Measurements from ENCODE around the gene ELK1.

ELK1 gene

GRCh38 chrX:47634871-47635575, 15.3 kb downstream of the ELK1 start:
- no peak for TF ChIP-seq TAF1 (IDR thresholded peaks at IDR 0.05; ENCODE audit: borderline replicate concordance, insufficient read depth, low read length)
- no peak for TF ChIP-seq SIN3A (IDR thresholded peaks at IDR 0.05; ENCODE audit: borderline replicate concordance, insufficient read depth, low read length)
- TF ChIP-seq, protein P1, sequence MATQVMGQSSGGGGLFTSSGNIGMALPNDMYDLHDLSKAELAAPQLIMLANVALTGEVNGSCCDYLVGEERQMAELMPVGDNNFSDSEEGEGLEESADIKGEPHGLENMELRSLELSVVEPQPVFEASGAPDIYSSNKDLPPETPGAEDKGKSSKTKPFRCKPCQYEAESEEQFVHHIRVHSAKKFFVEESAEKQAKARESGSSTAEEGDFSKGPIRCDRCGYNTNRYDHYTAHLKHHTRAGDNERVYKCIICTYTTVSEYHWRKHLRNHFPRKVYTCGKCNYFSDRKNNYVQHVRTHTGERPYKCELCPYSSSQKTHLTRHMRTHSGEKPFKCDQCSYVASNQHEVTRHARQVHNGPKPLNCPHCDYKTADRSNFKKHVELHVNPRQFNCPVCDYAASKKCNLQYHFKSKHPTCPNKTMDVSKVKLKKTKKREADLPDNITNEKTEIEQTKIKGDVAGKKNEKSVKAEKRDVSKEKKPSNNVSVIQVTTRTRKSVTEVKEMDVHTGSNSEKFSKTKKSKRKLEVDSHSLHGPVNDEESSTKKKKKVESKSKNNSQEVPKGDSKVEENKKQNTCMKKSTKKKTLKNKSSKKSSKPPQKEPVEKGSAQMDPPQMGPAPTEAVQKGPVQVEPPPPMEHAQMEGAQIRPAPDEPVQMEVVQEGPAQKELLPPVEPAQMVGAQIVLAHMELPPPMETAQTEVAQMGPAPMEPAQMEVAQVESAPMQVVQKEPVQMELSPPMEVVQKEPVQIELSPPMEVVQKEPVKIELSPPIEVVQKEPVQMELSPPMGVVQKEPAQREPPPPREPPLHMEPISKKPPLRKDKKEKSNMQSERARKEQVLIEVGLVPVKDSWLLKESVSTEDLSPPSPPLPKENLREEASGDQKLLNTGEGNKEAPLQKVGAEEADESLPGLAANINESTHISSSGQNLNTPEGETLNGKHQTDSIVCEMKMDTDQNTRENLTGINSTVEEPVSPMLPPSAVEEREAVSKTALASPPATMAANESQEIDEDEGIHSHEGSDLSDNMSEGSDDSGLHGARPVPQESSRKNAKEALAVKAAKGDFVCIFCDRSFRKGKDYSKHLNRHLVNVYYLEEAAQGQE (IDR thresholded peaks at IDR 0.05; ENCODE audit: insufficient read depth in 1 of 2, low read depth in 2 of 2, low read length in 2 of 2) = no peak
- TF ChIP-seq FOXP2 (optimal IDR thresholded peaks at IDR 0.05; ENCODE audit: borderline replicate concordance, extremely low read depth, extremely low read length, insufficient read depth) = no peak
- no peak for TF ChIP-seq POLR2AphosphoS5 (IDR thresholded peaks at IDR 0.05; ENCODE audit: low read depth, low read length)

GRCh38 chrX:47633689-47634590, 16.4 kb downstream of the ELK1 start:
- TF ChIP-seq POLR2AphosphoS5 (IDR thresholded peaks at IDR 0.05; ENCODE audit: low read depth, low read length) = no peak
- TF ChIP-seq SIN3A (IDR thresholded peaks at IDR 0.05; ENCODE audit: borderline replicate concordance, insufficient read depth, low read length) = no peak
- TF ChIP-seq TAF1 (IDR thresholded peaks at IDR 0.05; ENCODE audit: borderline replicate concordance, insufficient read depth, low read length) = no peak
- TF ChIP-seq, protein P1 (IDR thresholded peaks at IDR 0.05; ENCODE audit: insufficient read depth in 1 of 2, low read depth in 2 of 2, low read length in 2 of 2) = no peak
- TF ChIP-seq FOXP2 (optimal IDR thresholded peaks at IDR 0.05; ENCODE audit: borderline replicate concordance, extremely low read depth, extremely low read length, insufficient read depth) = no peak

DNA sequence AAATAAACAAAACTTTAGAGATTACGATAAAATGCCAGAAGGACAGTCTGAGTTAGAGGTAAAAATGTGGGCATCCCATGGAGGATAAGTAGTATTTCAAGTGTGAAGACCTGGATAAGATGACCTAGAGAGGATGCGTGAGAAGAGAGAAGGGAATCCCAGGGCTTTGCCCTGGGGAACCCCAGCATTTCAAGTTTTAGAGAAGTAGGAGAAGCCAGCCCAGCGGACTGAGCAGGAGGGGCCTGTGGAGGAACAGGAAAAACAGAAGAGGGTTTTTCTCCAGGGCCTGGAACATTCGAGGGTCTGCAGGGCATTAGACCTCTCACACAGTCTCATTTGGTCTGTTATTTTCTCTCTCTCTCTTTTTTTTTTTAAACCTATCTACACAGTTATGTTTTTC, 17.7 kb downstream of the ELK1 start:
- TF ChIP-seq, protein P1 (IDR thresholded peaks at IDR 0.05; ENCODE audit: insufficient read depth in 1 of 2, low read depth in 2 of 2, low read length in 2 of 2) = no peak
- TF ChIP-seq FOXP2 (optimal IDR thresholded peaks at IDR 0.05; ENCODE audit: borderline replicate concordance, extremely low read depth, extremely low read length, insufficient read depth) = no peak
- no peak for TF ChIP-seq SIN3A (IDR thresholded peaks at IDR 0.05; ENCODE audit: borderline replicate concordance, insufficient read depth, low read length)

DNA sequence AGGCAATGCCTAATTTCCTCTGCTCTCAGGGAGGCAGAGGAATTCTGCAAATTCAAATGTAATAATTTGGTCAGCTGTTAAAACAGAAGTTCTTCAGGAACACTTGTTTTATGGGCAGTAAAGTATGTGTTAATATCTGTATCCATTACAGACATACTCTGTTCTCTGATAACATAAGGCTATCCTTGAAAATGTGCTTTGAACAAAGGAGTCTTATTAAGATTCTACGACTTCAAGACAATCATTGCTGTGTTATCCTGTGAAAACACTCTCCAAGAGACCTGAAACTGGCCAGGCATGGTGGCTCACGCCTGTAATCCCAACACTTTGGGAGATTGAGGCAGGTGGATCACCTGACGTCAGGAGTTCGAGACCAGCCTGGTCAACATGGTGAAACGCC, 18.7 kb downstream of the ELK1 start:
- TF ChIP-seq POLR2AphosphoS5 (IDR thresholded peaks at IDR 0.05; ENCODE audit: low read depth, low read length) (no peak), SIN3A (IDR thresholded peaks at IDR 0.05; ENCODE audit: borderline replicate concordance, insufficient read depth, low read length) (no peak), FOXP2 (optimal IDR thresholded peaks at IDR 0.05; ENCODE audit: borderline replicate concordance, extremely low read depth, extremely low read length, insufficient read depth) (no peak), TAF1 (IDR thresholded peaks at IDR 0.05; ENCODE audit: borderline replicate concordance, insufficient read depth, low read length) (no peak)
- TF ChIP-seq, protein P1 (IDR thresholded peaks at IDR 0.05; ENCODE audit: insufficient read depth in 1 of 2, low read depth in 2 of 2, low read length in 2 of 2) = no peak
